ENCODE measurements around the gene CSF1.

The CSF1 gene

GRCh38 chr1:109923946-109924275 is 13.3 kb downstream of the CSF1 start:
- DNase-seq = no peak

DNA sequence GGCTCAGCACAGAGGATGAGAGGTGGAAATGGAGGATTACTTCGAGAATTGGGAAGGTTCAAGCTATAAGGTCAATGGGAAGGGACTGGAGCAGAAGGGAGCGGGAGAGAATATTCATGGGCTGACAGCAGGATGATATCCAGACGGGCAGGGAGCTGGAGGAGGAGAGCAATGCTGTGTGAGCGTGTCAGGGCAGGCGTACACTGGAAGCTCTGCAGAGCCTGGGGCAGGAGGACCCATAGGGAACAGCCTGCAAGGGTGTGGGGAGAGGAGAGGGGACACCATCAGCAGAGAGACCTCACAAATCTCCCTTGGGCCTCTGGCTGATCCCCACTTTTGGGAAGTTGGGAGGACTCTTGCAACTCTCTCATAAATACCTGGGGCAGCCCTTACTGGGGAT is 13.7 kb downstream of the CSF1 start:
- no peak for DNase-seq

DNA sequence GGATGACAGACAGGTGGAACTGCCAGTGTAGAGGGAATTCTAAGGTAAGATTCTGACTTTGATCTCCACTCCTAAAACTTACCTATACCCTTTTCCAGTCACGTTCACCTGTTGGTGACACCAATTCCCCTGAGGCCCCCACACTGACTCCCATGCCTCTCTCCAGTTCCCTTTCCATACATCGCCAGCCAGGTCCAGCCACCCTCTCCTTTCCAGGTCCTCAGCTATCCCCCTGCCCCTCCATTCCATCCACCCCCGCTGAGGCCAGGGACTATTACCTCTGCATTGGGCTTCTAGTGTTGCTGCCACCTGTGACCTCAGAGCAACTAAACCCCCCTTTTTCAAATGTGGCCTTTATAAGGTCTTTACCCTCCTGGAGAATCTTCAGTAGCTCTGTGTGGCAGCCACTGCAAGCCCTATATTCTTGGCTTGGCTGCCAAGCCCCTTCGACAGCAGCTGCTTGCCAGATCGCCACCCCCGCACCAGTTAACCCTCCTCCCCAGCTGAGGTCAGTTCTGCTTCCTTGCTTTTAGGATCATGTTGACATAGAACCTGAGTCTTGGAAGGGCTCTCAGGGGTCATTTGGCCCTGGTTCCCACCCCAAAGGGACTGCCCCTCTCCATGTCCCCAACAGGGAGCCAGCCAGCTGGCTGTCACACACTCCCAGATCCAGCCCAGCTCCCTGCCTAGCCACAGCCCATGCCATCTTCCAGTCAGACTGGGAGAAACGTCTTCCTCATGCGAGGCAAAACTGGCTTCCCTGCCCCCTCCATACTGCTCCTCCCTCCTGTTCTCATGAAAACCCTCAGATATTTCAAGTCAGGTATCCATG is 14.7 kb downstream of the CSF1 start:
- DNase-seq = no peak

DNA sequence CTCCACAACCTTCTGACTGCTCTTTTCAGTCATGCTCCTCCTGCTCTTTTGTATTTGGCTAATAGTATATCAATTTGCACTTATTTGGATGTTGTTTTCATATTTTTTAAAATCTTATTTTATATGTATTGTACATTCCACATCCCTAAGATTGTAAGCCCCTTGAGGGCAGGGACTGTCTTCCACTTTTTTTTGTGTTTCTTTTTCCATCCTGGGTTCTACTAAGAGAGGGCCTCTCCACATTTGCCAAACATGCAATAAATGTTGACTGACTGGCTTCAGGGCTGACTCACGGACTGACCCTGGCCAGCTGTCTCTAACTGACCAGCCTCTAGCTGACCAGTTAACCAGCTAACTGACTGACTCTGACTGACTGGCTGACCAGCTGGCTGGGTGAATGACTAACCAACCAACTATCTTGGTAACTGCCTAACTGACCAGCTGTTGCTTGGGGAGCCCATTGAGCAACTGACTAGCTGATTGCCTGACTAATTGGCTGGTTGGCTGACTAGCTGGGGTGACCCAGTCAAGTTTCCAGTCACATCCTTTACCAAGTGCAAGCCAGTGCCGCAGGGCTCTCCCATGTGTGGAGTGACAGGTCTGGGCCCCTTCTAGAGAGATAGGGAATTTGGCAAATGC is 16.1 kb downstream of the CSF1 start:
- no peak for DNase-seq

GRCh38 chr1:109927356-109927755 is 16.7 kb downstream of the CSF1 start:
- no peak for DNase-seq

DNA sequence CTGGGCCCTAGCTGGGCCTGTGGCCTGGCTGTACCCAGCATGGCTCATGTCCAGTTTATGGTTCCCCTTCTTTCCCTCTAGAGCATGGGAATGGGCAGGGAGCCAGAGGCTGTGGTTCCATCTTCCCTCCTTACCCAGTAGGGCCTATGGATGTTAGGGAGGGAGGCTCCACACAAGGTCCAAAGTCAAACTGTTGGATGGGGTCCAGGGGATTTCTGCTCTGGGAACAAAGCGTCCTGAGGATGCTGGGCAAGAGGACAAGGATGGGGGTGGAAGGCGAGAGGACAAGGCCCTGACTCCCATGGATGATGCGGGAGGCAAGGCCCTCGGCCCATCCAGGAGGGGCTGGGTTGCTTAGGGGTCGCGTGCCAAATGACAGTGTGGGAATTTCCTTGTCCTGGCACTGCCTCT is 17.3 kb downstream of the CSF1 start:
- DNase-seq = no peak

DNA sequence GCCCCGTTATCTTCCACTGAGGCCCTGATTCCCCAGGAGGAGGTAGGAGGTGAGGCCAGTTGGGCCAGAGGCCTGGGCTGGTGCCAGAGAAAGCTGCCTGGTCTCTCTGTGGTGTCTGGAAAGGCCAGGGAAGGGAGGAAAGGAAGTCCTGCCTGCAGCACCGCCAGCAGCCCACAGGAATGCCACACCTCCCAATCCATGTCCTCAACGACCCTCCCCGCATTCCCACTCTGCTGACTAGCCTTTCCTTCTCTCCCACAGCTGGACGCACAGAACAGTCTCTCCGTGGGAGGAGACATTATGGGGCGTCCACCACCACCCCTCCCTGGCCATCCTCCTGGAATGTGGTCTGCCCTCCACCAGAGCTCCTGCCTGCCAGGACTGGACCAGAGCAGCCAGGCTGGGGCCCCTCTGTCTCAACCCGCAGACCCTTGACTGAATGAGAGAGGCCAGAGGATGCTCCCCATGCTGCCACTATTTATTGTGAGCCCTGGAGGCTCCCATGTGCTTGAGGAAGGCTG is 18.0 kb downstream of the CSF1 start:
- DNase-seq = no peak

DNA sequence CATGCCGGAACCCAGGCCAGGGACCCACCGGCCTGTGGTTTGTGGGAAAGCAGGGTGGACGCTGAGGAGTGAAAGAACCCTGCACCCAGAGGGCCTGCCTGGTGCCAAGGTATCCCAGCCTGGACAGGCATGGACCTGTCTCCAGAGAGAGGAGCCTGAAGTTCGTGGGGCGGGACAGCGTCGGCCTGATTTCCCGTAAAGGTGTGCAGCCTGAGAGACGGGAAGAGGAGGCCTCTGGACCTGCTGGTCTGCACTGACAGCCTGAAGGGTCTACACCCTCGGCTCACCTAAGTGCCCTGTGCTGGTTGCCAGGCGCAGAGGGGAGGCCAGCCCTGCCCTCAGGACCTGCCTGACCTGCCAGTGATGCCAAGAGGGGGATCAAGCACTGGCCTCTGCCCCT is 18.5 kb downstream of the CSF1 start:
- no peak for DNase-seq

- DNase-seq = no peak
Measured at GRCh38 chr1:109929588-109930251, 19.1 kb downstream of the CSF1 start.

DNA sequence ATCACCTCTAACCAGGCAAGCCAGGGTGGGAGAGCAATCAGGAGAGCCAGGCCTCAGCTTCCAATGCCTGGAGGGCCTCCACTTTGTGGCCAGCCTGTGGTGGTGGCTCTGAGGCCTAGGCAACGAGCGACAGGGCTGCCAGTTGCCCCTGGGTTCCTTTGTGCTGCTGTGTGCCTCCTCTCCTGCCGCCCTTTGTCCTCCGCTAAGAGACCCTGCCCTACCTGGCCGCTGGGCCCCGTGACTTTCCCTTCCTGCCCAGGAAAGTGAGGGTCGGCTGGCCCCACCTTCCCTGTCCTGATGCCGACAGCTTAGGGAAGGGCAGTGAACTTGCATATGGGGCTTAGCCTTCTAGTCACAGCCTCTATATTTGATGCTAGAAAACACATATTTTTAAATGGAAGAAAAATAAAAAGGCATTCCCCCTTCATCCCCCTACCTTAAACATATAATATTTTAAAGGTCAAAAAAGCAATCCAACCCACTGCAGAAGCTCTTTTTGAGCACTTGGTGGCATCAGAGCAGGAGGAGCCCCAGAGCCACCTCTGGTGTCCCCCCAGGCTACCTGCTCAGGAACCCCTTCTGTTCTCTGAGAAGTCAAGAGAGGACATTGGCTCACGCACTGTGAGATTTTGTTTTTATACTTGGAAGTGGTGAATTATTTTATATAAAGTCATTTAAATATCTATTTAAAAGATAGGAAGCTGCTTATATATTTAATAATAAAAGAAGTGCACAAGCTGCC is 19.8 kb downstream of the CSF1 start:
- no peak for DNase-seq

- no peak for DNase-seq
Measured at GRCh38 chr1:109931189-109931731, 20.6 kb downstream of the CSF1 start.

GRCh38 chr1:109931911-109932636 is 21.4 kb downstream of the CSF1 start:
- no peak for DNase-seq

GRCh38 chr1:109932679-109933078 is 22.0 kb downstream of the CSF1 start:
- DNase-seq = no peak

- DNase-seq = no peak
Measured at GRCh38 chr1:109933856-109934711, 23.4 kb downstream of the CSF1 start.

DNA sequence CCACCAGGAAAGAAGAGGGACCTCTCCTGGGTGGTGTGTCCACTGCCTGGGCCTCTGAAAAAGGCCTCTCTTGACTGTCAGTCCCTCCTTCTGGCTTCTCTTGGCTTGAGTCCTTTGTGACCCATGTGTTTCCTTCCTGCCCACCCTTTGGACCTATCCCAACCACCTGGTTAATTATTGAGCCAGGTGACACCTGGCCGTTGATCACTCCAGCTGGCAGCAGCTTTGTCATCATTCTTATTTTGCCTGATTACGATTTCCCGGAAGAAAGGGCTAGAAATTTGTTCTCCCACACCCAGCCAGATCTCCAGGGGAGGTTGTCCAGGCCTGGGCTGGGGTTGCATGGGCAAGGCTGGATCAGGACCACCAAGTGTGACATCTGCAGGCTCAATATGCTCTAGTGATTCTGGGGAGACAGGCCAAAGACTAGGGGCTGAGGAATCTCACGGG is 24.8 kb downstream of the CSF1 start:
- DNase-seq = no peak

DNA sequence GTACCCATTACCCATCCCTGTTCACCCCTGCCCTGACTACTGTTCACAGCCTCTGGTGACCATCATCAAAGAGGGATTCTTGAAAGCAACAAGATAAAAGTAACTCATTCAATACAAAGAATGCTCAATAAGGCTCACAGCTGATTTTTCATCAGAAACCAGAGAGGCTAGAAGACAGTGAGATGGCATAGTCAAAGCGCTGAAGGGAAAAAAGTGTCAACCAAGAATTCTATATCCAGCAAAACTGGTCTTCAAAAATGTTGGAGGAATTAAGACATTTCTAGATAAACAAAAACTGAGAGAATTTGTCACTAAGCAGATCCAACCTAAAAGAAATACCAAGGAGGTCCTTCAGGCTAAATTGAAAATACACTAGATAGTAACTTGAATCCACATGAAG is 27.1 kb downstream of the CSF1 start:
- no peak for DNase-seq

DNA sequence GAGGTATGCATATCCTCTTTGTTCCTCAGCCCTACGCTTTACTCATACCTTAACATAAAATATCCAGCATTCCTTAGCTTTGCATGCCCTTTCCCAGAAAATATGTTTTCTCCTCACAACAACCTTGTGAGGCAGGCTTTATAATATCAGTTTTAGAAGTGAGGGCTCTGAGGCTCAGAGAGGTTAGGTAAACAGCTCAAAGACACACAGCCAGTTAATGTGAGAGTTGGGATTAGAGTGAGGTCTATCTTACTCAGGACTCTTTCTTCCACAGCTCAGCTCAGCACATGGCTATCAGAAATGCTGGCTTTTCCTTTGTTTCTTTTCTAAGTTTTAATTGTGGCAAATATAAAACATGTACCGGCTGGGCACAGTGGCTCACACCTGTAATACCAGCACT is 27.9 kb downstream of the CSF1 start:
- DNase-seq = no peak

DNA sequence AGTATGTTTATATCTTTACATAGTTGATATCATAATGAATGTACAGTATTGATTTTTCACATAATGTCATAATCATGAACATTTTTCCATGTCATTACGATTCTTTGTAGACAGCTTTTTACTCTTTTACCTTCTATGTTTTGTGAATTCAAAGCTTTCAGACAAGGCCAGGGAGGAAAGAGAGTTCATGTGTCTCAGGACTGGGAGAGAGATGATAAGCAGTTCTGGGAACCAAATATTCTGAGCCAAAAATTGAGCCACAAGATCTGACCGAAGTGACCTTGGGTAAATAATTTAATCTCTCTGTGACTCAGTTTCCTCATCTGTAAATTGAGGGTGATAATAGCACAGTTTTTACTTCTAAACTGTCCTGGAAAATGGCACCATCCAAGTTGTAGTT is 31.8 kb downstream of the CSF1 start:
- DNase-seq = no peak

DNA sequence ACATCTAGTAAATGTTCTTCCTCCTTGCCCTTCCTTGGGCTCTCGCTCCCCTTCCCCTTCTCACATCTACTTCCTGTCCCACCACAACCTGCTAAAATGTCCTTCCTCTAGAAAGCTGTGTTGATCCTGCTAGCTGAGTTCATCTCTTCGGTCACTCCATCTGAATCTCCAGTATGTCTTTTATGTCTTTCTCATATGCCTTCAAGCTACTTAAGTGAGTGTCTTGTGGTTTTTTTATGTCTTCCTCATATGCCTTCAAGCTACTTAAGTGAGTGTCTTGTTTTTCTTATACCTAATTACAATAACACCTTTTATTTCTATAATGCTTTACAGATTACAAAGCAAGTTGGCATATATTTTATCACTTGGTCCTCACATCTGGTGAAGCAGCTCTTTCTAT is 33.9 kb downstream of the CSF1 start:
- no peak for DNase-seq

GRCh38 chr1:109946511-109946910 is 35.9 kb downstream of the CSF1 start:
- DNase-seq = no peak

DNA sequence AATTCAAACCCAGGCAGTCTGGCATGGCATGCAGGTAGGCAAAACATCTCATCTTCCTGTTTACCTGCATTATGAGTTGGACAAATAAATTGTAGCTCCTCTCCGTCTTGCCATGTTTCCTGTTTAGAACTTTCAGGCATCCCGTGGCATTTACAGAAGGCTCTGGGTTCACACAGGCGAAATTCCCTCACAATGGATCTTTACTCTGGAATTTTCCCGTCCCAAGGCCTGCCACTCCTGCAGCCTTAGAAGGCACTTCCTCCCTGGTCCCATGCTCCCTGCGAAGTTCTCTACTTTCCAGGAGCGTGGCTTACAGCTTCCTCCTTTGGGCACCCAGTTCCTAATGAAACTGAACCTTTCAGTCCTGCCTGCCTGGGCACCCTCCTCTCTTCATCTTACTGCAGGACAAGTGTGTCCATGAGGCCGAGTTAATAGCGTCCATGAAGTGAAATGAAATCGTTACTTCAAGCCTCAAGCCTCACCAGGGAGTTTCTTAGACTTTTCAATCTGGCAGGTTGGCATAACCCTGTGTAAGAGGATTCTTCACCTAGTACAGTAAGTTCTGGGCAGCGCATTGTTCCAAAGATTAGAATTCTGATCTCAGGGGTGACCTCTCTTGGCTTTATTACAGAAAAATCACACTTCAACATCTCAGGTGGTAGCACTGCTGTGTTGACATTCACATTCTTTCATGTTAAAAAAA is 37.1 kb downstream of the CSF1 start:
- DNase-seq = no peak
